HepG2 (cell line): Measurements from ENCODE around the gene TAGAP. TPM values are rescaled to one million over a fixed set of nuclear protein-coding genes. Genes with fewer than 3 reads are reported as not detected.

Experiments
- BCL6 ChIP-seq: IDR thresholded peaks from 2 replicates; pipeline ENCODE4 v1.6.1; 2016; ENCODE audit warnings: missing genetic modification reagents, missing compliant biosample characterization
- FOSL2 ChIP-seq: sonication (generic); formaldehyde crosslinking; IDR thresholded peaks from 2 replicates; pipeline ENCODE4 v1.4.0; 2020; ENCODE audit warnings: missing genetic modification reagents
- GFI1 ChIP-seq: sonication (generic); formaldehyde crosslinking; IDR thresholded peaks from 2 replicates; pipeline ENCODE4 v1.5.0; 2020; ENCODE audit warnings: missing genetic modification reagents, mild to moderate bottlenecking, borderline replicate concordance
- JUN ChIP-seq: sonication (generic); formaldehyde crosslinking; IDR thresholded peaks from 2 replicates; pipeline ENCODE4 v1.4.0; 2020; ENCODE audit warnings: mild to moderate bottlenecking, missing genetic modification reagents
- MEIS2 ChIP-seq: sonication (generic); formaldehyde crosslinking; IDR thresholded peaks from 2 replicates; pipeline ENCODE4 v1.9.0; 2021; ENCODE audit warnings: mild to moderate bottlenecking, missing genetic modification reagents
- ZNF12 ChIP-seq: sonication (generic); formaldehyde crosslinking; IDR thresholded peaks from 2 replicates; pipeline ENCODE4 v1.5.0; 2020; ENCODE audit warnings: missing genetic modification reagents
- ZNF253 ChIP-seq: sonication (generic); formaldehyde crosslinking; IDR thresholded peaks from 2 replicates; pipeline ENCODE4 v1.8.0; 2022; ENCODE audit warnings: mild to moderate bottlenecking, missing genetic modification reagents, borderline replicate concordance
- ZNF296 ChIP-seq: sonication (generic); formaldehyde crosslinking; conservative IDR thresholded peaks from 2 replicates; pipeline ENCODE4 v1.5.0; 2020; ENCODE audit warnings: mild to moderate bottlenecking, missing genetic modification reagents
- ZNF557 ChIP-seq: sonication (generic); formaldehyde crosslinking; IDR thresholded peaks from 2 replicates; pipeline ENCODE4 v1.4.0; 2020; ENCODE audit warnings: missing genetic modification reagents
- ZSCAN25 ChIP-seq: sonication (generic); formaldehyde crosslinking; IDR thresholded peaks from 2 replicates; pipeline ENCODE4 v1.8.0; 2022; ENCODE audit warnings: mild to moderate bottlenecking, missing genetic modification reagents
- polyA plus RNA-seq, 8 experiments: library from polyadenylated mRNA; depleted of rRNA in 3 of 8; stranded (reverse) in 7 of 8; unstranded in 1 of 8; fragments of >200 nt; fragmentation: Illumina TruSeq in 4 of 8; extraction: Trizol in 4 of 8; gene quantifications; 2 replicates each; pipeline versions ENCODE4 v1.2.1 to v1.2.3, GENCODE V29; 2011 to 2016; ENCODE audit warnings: low read depth in 4 of 8, missing spikeins in 1 of 8, mixed read lengths in 1 of 8; ENCODE audit not compliant: insufficient read depth in 1 of 8
- total RNA-seq, 5 experiments: library from RNA; depleted of rRNA; stranded (reverse); fragments of >200 nt; fragmentation: Illumina TruSeq; extraction: Trizol; gene quantifications; 2 replicates each; pipeline ENCODE4 v1.2.3, GENCODE V29; 2016; ENCODE audit warnings: low read depth in 1 of 5
- TF ChIP-seq, protein P1 (sequence below): sonication (generic); formaldehyde crosslinking; IDR thresholded peaks from 2 replicates; pipeline ENCODE4 v1.5.0; 2020; ENCODE audit warnings: mild to moderate bottlenecking, missing genetic modification reagents
- TF ChIP-seq, protein P2 (sequence below): IDR thresholded peaks from 2 replicates; pipeline ENCODE4 v1.6.1; 2012; ENCODE audit warnings: low read depth, low read length, improper control_type of control experiment
- TF ChIP-seq, protein P3 (sequence below): sonication (generic); formaldehyde crosslinking; IDR thresholded peaks from 2 replicates; pipeline ENCODE4 v1.4.0; 2020; ENCODE audit warnings: mild to moderate bottlenecking, low read depth, missing genetic modification reagents
- TF ChIP-seq, protein P4 (sequence below): IDR thresholded peaks from 2 replicates; pipeline ENCODE4 v1.6.1; 2016; ENCODE audit warnings: missing biosample characterization, missing genetic modification reagents, low read depth
- TF ChIP-seq, protein P5 (sequence below): sonication (generic); formaldehyde crosslinking; IDR thresholded peaks from 2 replicates; pipeline ENCODE4 v1.5.0; 2020; ENCODE audit warnings: missing genetic modification reagents

Gene TAGAP
- total and polyA plus RNA-seq, 2 of the 13 experiments (the other 11 are each of a cell fraction or from before 2014, with no cell fraction given) = not detected

DNA sequence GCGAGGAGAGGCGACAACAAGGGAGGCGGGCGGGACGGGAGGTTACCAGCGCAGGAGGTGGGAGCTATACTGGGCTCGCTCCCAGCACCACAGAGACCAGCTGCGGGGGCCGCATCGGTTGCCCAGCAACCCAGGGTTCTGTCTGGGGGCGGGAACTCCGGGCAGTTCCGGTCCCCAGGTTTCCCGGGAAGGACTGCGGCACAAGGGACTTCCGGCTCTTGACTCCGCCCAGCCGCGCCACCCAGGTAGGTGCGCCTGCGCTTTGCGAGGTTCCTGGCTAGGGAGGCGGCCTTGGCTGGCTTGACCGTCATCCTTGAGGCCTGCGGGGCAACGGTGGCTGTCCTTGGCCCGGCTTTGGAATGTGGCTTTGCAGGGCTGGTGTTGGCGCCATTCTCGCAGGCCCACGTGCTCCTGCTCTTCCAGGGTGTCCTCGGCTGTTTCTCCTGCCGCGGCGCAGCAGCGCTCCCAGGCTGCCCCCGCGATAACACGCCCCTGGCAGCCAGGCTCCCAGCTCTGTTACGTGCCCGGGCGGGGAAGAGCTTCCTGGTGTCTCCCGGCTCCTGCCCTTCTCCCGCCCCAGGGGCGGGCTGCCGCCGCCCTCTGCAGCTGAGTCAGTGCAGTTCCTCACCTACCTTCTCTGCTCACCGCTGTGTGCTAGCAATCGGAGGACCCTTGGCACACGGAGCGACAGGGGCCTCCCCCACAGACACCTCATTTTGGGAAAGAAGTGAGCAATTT lies 45.0 kb downstream of the TAGAP start, which contains the start of gene RSPH3 (continued):
- TF ChIP-seq, protein P1, sequence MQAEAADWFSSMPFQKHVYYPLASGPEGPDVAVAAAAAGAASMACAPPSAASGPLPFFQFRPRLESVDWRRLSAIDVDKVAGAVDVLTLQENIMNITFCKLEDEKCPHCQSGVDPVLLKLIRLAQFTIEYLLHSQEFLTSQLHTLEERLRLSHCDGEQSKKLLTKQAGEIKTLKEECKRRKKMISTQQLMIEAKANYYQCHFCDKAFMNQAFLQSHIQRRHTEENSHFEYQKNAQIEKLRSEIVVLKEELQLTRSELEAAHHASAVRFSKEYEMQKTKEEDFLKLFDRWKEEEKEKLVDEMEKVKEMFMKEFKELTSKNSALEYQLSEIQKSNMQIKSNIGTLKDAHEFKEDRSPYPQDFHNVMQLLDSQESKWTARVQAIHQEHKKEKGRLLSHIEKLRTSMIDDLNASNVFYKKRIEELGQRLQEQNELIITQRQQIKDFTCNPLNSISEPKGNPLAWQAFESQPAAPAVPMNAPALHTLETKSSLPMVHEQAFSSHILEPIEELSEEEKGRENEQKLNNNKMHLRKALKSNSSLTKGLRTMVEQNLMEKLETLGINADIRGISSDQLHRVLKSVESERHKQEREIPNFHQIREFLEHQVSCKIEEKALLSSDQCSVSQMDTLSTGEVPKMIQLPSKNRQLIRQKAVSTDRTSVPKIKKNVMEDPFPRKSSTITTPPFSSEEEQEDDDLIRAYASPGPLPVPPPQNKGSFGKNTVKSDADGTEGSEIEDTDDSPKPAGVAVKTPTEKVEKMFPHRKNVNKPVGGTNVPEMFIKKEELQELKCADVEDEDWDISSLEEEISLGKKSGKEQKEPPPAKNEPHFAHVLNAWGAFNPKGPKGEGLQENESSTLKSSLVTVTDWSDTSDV (CRISPR knock-in tag) = peak; percentile 90
- TF ChIP-seq ZNF253 = peak; percentile 91
- peak; percentile 67 for TF ChIP-seq ZSCAN25
- TF ChIP-seq, protein P2, sequence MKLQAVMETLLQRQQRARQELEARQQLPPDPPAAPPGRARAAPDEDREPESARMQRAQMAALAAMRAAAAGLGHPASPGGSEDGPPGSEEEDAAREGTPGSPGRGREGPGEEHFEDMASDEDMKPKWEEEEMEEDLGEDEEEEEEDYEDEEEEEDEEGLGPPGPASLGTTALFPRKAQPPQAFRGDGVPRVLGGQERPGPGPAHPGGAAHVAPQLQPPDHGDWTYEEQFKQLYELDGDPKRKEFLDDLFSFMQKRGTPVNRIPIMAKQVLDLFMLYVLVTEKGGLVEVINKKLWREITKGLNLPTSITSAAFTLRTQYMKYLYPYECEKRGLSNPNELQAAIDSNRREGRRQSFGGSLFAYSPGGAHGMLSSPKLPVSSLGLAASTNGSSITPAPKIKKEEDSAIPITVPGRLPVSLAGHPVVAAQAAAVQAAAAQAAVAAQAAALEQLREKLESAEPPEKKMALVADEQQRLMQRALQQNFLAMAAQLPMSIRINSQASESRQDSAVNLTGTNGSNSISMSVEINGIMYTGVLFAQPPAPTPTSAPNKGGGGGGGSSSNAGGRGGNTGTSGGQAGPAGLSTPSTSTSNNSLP = no peak
- TF ChIP-seq ZNF12 (CRISPR knock-in tag) = peak; percentile 83; the same call in 1 of the 2 replicates
- peak; percentile 98; the same call in 1 of the 2 replicates for TF ChIP-seq ZNF557 (CRISPR knock-in tag)
- TF ChIP-seq, protein P3, sequence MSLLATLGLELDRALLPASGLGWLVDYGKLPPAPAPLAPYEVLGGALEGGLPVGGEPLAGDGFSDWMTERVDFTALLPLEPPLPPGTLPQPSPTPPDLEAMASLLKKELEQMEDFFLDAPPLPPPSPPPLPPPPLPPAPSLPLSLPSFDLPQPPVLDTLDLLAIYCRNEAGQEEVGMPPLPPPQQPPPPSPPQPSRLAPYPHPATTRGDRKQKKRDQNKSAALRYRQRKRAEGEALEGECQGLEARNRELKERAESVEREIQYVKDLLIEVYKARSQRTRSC (CRISPR knock-in tag) = peak; percentile 95; the same call in 1 of the 2 replicates
- TF ChIP-seq FOSL2 (CRISPR knock-in tag) = peak; percentile 74; the same call in 1 of the 2 replicates
- TF ChIP-seq BCL6 (CRISPR knock-in tag) = peak; percentile 66
- TF ChIP-seq, protein P4, sequence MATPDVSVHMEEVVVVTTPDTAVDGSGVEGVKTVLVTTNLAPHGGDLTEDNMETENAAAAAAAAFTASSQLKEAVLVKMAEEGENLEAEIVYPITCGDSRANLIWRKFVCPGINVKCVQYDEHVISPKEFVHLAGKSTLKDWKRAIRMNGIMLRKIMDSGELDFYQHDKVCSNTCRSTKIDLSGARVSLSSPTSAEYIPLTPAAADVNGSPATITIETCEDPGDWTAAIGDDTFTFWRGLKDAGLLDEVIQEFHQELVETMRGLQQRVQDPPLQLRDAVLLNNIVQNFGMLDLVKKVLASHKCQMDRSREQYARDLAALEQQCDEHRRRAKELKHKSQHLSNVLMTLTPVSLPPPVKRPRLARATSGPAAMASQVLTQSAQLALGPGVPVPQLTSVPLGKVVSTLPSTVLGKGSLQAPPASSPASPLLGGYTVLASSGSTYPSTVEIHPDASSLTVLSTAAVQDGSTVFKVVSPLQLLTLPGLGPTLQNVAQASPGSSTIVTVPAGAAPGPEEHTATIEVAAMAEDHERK (CRISPR knock-in tag) = 0 out of 2 replicates have a peak, but pooled peaks have one; percentile 16
- TF ChIP-seq JUN = no peak; the same call in 1 of the 2 replicates
- TF ChIP-seq ZNF296 (CRISPR knock-in tag) = peak; percentile 57; the same call in 1 of the 2 replicates
- peak; percentile 92 for TF ChIP-seq MEIS2 (CRISPR knock-in tag)
- TF ChIP-seq GFI1 (CRISPR knock-in tag) = 0 out of 2 replicates have a peak, but pooled peaks have one; percentile 76
- TF ChIP-seq, protein P5, sequence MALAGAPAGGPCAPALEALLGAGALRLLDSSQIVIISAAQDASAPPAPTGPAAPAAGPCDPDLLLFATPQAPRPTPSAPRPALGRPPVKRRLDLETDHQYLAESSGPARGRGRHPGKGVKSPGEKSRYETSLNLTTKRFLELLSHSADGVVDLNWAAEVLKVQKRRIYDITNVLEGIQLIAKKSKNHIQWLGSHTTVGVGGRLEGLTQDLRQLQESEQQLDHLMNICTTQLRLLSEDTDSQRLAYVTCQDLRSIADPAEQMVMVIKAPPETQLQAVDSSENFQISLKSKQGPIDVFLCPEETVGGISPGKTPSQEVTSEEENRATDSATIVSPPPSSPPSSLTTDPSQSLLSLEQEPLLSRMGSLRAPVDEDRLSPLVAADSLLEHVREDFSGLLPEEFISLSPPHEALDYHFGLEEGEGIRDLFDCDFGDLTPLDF (CRISPR knock-in tag) = peak; percentile 92
